ENCODE measurements around the gene DAB1. TPM values are rescaled to one million over a fixed set of nuclear protein-coding genes. Genes with fewer than 3 reads are reported as not detected.

DAB1 gene
- total RNA-seq, 1 donor from 2014 or later: not detected

- DNase-seq (ENCODE audit: low read depth): no peak
Measured at GRCh38 chr1:56957931-56958330, 465.9 kb downstream of the DAB1 start.

- no peak for DNase-seq (ENCODE audit: low read depth)
Measured at GRCh38 chr1:56954664-56955063, 469.2 kb downstream of the DAB1 start.

GRCh38 chr1:56953386-56953785 is 470.5 kb downstream of the DAB1 start:
- DNase-seq (ENCODE audit: low read depth): no peak

- no peak for DNase-seq (ENCODE audit: low read depth)
Measured at GRCh38 chr1:56952501-56952900, 471.4 kb downstream of the DAB1 start.

GRCh38 chr1:56948403-56949023 is 475.3 kb downstream of the DAB1 start:
- DNase-seq (ENCODE audit: low read depth): no peak

All from myocyte (in vitro differentiated cells).